IMR-90 (cell line): Measurements from ENCODE around the gene ZNF518A. TPM values are rescaled to one million over a fixed set of nuclear protein-coding genes. Genes with fewer than 3 reads are reported as not detected.

Source experiments
- ATAC-seq: fragments of 200-7000 bp; cut with Tn5 transposase; 2 replicates; pipeline ENCODE4 v1.9.1; 2020; ENCODE audit warnings: low read depth, mild to moderate bottlenecking, moderate library complexity
- BruUV-seq: library from RNA; stranded (reverse); fragments of 400-500 nt; replicated peaks from 2 replicates; lab custom pipeline; 2021; lab: Mats Ljungman, UMichigan
- CTCF ChIA-PET: fragments of 300-600 bp; formaldehyde crosslinking; extraction: SDS; loops from one replicate; lab custom pipeline; 2021; ENCODE audit warnings: antibody characterized with exemption; lab: Yijun Ruan, JAX
- POLR2A ChIA-PET: fragments of 300-600 bp; sonication (Branson Sonifier 250); formaldehyde crosslinking; loops from one replicate; lab custom pipeline; 2022; ENCODE audit warnings: antibody characterized with exemption; ENCODE audit not compliant: unreplicated experiment; lab: Charles Lee
- DNase-seq: peaks from one replicate; pipeline ENCODE4 v3.0.0; 2013
- H2AFZ ChIP-seq: replicated peaks from 2 replicates; pipeline ENCODE3; 2013; ENCODE audit warnings: low read length, mild to moderate bottlenecking; ENCODE audit not compliant: poor library complexity
- H2AK5ac ChIP-seq: 2 replicates; pipeline ENCODE4 v1.6.1; 2013; ENCODE audit warnings: low read depth, low read length, inconsistent platforms
- H2AK9ac ChIP-seq: replicated peaks from 2 replicates; pipeline ENCODE3; 2013; ENCODE audit warnings: mild to moderate bottlenecking, low read depth, low read length, moderate library complexity; ENCODE audit not compliant: poor library complexity
- H2BK120ac ChIP-seq: 2 replicates; pipeline ENCODE4 v1.6.1; 2013; ENCODE audit warnings: low read depth, low read length, inconsistent platforms
- H2BK15ac ChIP-seq: 3 replicates; pipeline ENCODE4 v1.6.1; 2013; ENCODE audit warnings: low read depth, low read length, inconsistent platforms
- H2BK20ac ChIP-seq: 2 replicates; pipeline ENCODE4 v1.6.1; 2013; ENCODE audit warnings: low read depth, mild to moderate bottlenecking, inconsistent platforms, low read length, moderate library complexity
- H2BK5ac ChIP-seq: 2 replicates; pipeline ENCODE4 v1.6.1; 2013; ENCODE audit warnings: mild to moderate bottlenecking, low read depth, low read length, inconsistent platforms; ENCODE audit not compliant: poor library complexity, severe bottlenecking
- H3K14ac ChIP-seq: replicated peaks from 2 replicates; pipeline ENCODE4 v1.6.1; 2013; ENCODE audit warnings: low read depth, low read length, inconsistent platforms
- H3K18ac ChIP-seq: 2 replicates; pipeline ENCODE4 v1.6.1; 2013; ENCODE audit warnings: low read depth, low read length, control low read depth
- H3K23ac ChIP-seq: 2 replicates; pipeline ENCODE4 v1.6.1; 2013; ENCODE audit warnings: low read depth, low read length, inconsistent platforms
- H3K27ac ChIP-seq: 2 replicates; pipeline ENCODE4 v1.5.1; 2013; ENCODE audit warnings: mild to moderate bottlenecking, control low read depth, low read length; ENCODE audit not compliant: insufficient read depth
- H3K27me3 ChIP-seq: 2 replicates; pipeline ENCODE4 v1.6.1; 2013; ENCODE audit warnings: low read length; ENCODE audit not compliant: control insufficient read depth, insufficient read depth
- H3K36me3 ChIP-seq: 2 replicates; pipeline ENCODE4 v1.6.1; 2013; ENCODE audit warnings: low read length, mixed read lengths; ENCODE audit not compliant: control insufficient read depth, insufficient read depth
- H3K4ac ChIP-seq: 2 replicates; pipeline ENCODE4 v1.6.1; 2013; ENCODE audit warnings: low read depth, low read length, inconsistent platforms
- H3K4me1 ChIP-seq: 2 replicates; pipeline ENCODE4 v1.6.1; 2013; ENCODE audit warnings: low read length, mixed read lengths; ENCODE audit not compliant: control insufficient read depth, insufficient read depth
- H3K4me2 ChIP-seq: 2 replicates; pipeline ENCODE4 v1.6.1; 2013; ENCODE audit warnings: low read depth, mild to moderate bottlenecking, control low read depth, low read length, moderate library complexity
- H3K4me3 ChIP-seq: 2 replicates; pipeline ENCODE4 v1.5.1; 2013; ENCODE audit warnings: low read depth, mild to moderate bottlenecking, control low read depth, low read length, moderate library complexity; ENCODE audit not compliant: insufficient read depth
- H3K56ac ChIP-seq: 2 replicates; pipeline ENCODE4 v1.6.1; 2013; ENCODE audit warnings: low read length, inconsistent platforms; ENCODE audit not compliant: insufficient read depth; ENCODE audit errors: extremely low read depth
- H3K79me1 ChIP-seq, 2 experiments: 2 replicates each; pipeline ENCODE4 v1.6.1; 2013; ENCODE audit warnings: low read length in 2 of 2, inconsistent platforms in 1 of 2, low read depth in 1 of 2
- H3K9ac ChIP-seq: 2 replicates; pipeline ENCODE4 v1.6.1; 2013; ENCODE audit warnings: low read depth, low read length, control low read depth
- H3K9me1 ChIP-seq: 2 replicates; pipeline ENCODE4 v1.6.1; 2013; ENCODE audit warnings: low read length, inconsistent platforms; ENCODE audit not compliant: insufficient read depth
- H3K9me3 ChIP-seq: 2 replicates; pipeline ENCODE4 v1.6.1; 2013; ENCODE audit warnings: low read length; ENCODE audit not compliant: control insufficient read depth, insufficient read depth
- H4K20me1 ChIP-seq: 2 replicates; pipeline ENCODE4 v1.6.1; 2013; ENCODE audit warnings: low read length, inconsistent platforms; ENCODE audit not compliant: insufficient read depth
- H4K5ac ChIP-seq: 2 replicates; pipeline ENCODE4 v1.6.1; 2013; ENCODE audit warnings: mild to moderate bottlenecking, low read depth, low read length, control low read depth
- H4K8ac ChIP-seq, 2 experiments: 2 replicates each; pipeline ENCODE4 v1.6.1; 2013; ENCODE audit warnings: low read depth in 2 of 2, low read length in 2 of 2, control low read depth in 1 of 2, inconsistent platforms in 1 of 2
- H4K91ac ChIP-seq: 2 replicates; pipeline ENCODE4 v1.6.1; 2013; ENCODE audit warnings: low read depth, low read length, inconsistent platforms; ENCODE audit not compliant: insufficient read depth
- CHD1 ChIP-seq: IDR thresholded peaks from 2 replicates; pipeline ENCODE4 v1.6.1; 2012; ENCODE audit warnings: low read depth, low read length, improper control_type of control experiment
- FOS ChIP-seq: fragments of 150-350 bp; IDR thresholded peaks from 2 replicates; pipeline ENCODE4 v1.6.1; 2016; ENCODE audit warnings: low read depth, low read length
- MAFK ChIP-seq: IDR thresholded peaks from 2 replicates; pipeline ENCODE4 v1.6.1; 2012; ENCODE audit warnings: low read depth, low read length, improper control_type of control experiment
- MAZ ChIP-seq: IDR thresholded peaks from 2 replicates; pipeline ENCODE4 v1.6.1; 2012; ENCODE audit warnings: low read depth, mild to moderate bottlenecking, low read length, improper control_type of control experiment, moderate library complexity, borderline replicate concordance
- MXI1 ChIP-seq: IDR thresholded peaks from 2 replicates; pipeline ENCODE4 v1.6.1; 2012; ENCODE audit warnings: low read depth, mild to moderate bottlenecking, low read length, moderate library complexity, borderline replicate concordance
- NFE2L2 ChIP-seq: fragments of 150-350 bp; IDR thresholded peaks from 2 replicates; pipeline ENCODE4 v1.6.1; 2016; ENCODE audit warnings: low read depth, mild to moderate bottlenecking, low read length
- POLR2A ChIP-seq: IDR thresholded peaks from 2 replicates; pipeline ENCODE4 v1.6.1; 2012; ENCODE audit warnings: mild to moderate bottlenecking, low read depth, low read length
- RCOR1 ChIP-seq: IDR thresholded peaks from 2 replicates; pipeline ENCODE4 v1.6.1; 2012; ENCODE audit warnings: mild to moderate bottlenecking, low read length, improper control_type of control experiment; ENCODE audit not compliant: insufficient replicate concordance
- RFX5 ChIP-seq: IDR thresholded peaks from 2 replicates; pipeline ENCODE4 v1.8.0; 2012; ENCODE audit warnings: low read depth, mild to moderate bottlenecking, low read length, moderate library complexity
- SMC3 ChIP-seq: fragments of 150-350 bp; IDR thresholded peaks from 2 replicates; pipeline ENCODE4 v1.6.1; 2016; ENCODE audit warnings: low read depth, mild to moderate bottlenecking, antibody characterized with exemption, low read length, moderate library complexity
- USF2 ChIP-seq: fragments of 150-350 bp; IDR thresholded peaks from 2 replicates; pipeline ENCODE4 v1.6.1; 2017; ENCODE audit warnings: mild to moderate bottlenecking, antibody characterized with exemption, low read length, low read depth
- WGBS, 2 experiments: methylation state at CpG; one replicate each; pipeline versions ENCODE4 v1.1.5 to v1.1.7; 2013; ENCODE audit warnings: missing lambda C conversion rate in 2 of 2; ENCODE audit not compliant: insufficient read length in 1 of 2; ENCODE audit errors: extremely low coverage in 2 of 2; 5-methylcytosine and 5-hydroxymethylcytosine counted together
- dilution Hi-C: fragments of 300-500 bp; cut with HindIII; formaldehyde crosslinking; loops from one replicate; pipeline ENCODE4 v1.14.3; 2018; ENCODE audit warnings: low sequenced_read_pairs; ENCODE audit not compliant: unreplicated experiment
- in situ Hi-C: fragments of 300-500 bp; cut with MboI; formaldehyde crosslinking; loops from 3 replicates; pipeline ENCODE4 v1.14.3; 2019; ENCODE audit warnings: low sequenced_read_pairs, inconsistent platforms, mixed read lengths
- intact Hi-C: fragments of 100-400 bp; cut with micrococcal nuclease; formaldehyde crosslinking; loops from 2 replicates; pipeline ENCODE4 v1.10.0; 2022
- polyA plus RNA-seq, 3 experiments: library from polyadenylated mRNA; depleted of rRNA; stranded (reverse); fragments of >200 nt; gene quantifications; 2 replicates each; pipeline ENCODE4 v1.2.3, GENCODE V29; 2012; ENCODE audit warnings: low replicate concordance in 1 of 3
- total RNA-seq: library from RNA; depleted of rRNA; stranded (reverse); fragments of >200 nt; gene quantifications from 2 replicates; pipeline ENCODE4 v1.2.3, GENCODE V29; 2012
- TF ChIP-seq, protein P1 (sequence below): fragments of 150-350 bp; IDR thresholded peaks from 2 replicates; pipeline ENCODE4 v1.6.1; 2016; ENCODE audit warnings: low read depth, mild to moderate bottlenecking, low read length, moderate library complexity, borderline replicate concordance

ZNF518A gene
- total and polyA plus RNA-seq, 2 of the 4 experiments (the other 2 are of a cell fraction) = 2.1 to 7.9 TPM

DNA sequence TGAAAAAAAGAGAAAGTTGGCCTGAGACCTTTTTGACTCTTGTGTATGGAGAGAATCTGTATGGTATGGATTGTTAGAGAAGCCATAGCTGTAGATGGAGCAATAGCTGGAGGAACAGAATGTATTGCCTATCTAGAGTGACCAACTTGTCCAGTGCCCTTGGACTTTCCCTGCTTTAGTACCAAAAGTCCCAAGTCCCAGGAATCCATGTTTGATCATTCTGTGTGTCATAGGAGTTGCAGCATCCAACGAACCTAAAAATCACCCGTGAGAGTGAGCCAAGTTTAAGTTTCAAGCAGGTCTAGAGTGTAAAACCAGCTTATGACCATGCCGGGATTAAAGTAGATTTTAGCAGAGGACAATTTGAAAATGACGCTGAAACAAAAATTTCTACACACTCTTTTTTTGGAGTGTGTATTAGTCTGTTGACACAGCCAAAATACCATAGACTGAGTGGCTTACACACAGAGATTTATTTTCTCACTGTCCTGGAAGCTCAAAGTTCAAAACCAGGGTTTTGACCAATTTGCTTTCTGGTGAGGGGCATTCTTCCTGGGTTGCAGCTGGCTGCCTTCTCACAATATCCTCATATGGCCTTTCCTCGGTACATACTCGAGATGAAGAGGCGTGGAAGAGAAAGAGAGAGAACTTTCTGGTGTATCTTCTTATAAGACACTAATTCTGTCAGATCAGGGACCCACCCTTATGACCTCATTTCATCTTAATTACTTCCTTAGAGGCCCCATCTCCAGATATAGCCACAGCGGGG, 36.9 kb upstream of the ZNF518A start:
- no peaks in the 10 kb centered on the region; a peak in 1 of 4 replicates for H3K79me1 ChIP-seq
- no peak overlapping the region for H3K56ac ChIP-seq
- CTCF ChIA-PET = no interaction called here
- H4K20me1 ChIP-seq = no peaks in the 10 kb centered on the region
- H3K27ac ChIP-seq = no peak overlapping the region
- no peak overlapping the region for H2BK5ac ChIP-seq
- H3K4me1 ChIP-seq = peaks cover 3% of the 10 kb centered on the region
- no peak overlapping the region for H3K14ac ChIP-seq
- TF ChIP-seq POLR2A (no peak), CHD1 (no peak), USF2 (no peak), RCOR1 (no peak), MAFK (no peak), MXI1 (no peak), RFX5 (no peak), MAZ (no peak), SMC3 (no peak), FOS (no peak), NFE2L2 (no peak)
- TF ChIP-seq, protein P1, sequence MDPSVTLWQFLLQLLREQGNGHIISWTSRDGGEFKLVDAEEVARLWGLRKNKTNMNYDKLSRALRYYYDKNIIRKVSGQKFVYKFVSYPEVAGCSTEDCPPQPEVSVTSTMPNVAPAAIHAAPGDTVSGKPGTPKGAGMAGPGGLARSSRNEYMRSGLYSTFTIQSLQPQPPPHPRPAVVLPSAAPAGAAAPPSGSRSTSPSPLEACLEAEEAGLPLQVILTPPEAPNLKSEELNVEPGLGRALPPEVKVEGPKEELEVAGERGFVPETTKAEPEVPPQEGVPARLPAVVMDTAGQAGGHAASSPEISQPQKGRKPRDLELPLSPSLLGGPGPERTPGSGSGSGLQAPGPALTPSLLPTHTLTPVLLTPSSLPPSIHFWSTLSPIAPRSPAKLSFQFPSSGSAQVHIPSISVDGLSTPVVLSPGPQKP = no peak
- dilution Hi-C loops = no loop called here
- no peak for ATAC-seq
- no peak overlapping the region for H3K4me2 ChIP-seq
- peaks cover 4% of the 10 kb centered on the region; the same call in 1 of the 2 replicates for H3K9me1 ChIP-seq
- H3K9ac ChIP-seq = no peak overlapping the region
- peaks cover 2% of the 10 kb centered on the region for H3K27me3 ChIP-seq
- no peaks in the 10 kb centered on the region for H3K36me3 ChIP-seq
- H3K18ac ChIP-seq = no peak overlapping the region
- H2BK15ac ChIP-seq = no peak overlapping the region
- peaks cover 4% of the 10 kb centered on the region for H3K9me3 ChIP-seq
- no peak overlapping the region for H2AK5ac ChIP-seq
- intact Hi-C loops = no loop called here
- H2AFZ ChIP-seq = no peak overlapping the region
- H3K4me3 ChIP-seq = no peak overlapping the region
- no peak for DNase-seq
- no peak overlapping the region for H3K23ac ChIP-seq
- H4K5ac ChIP-seq = no peak overlapping the region
- H4K91ac ChIP-seq = no peak overlapping the region
- H4K8ac ChIP-seq = no peak overlapping the region
- BruUV-seq = no TSS peak
- H2BK120ac ChIP-seq = no peak overlapping the region
- H2BK20ac ChIP-seq = no peak overlapping the region
- no CpG with 5 or more reads among the region's 8 CpGs for WGBS, 2 experiments
- POLR2A ChIA-PET = no interaction called here
- H2AK9ac ChIP-seq = no peak overlapping the region
- in situ Hi-C loops = loop anchor here (5.0 kb wide), 1 partner anchor 34 kb away; no protein-coding TSS in a partner anchor
- H3K4ac ChIP-seq = no peak overlapping the region
